Measurements from ENCODE around the gene B4GAT1. TPM values are rescaled to one million over a fixed set of nuclear protein-coding genes. Genes with fewer than 3 reads are reported as not detected.
"Not testable (repeated sequence)": the region's sequence is repeated elsewhere in the genome, so short reads cannot be mapped to it uniquely, and the experiment has no call there.

The B4GAT1 gene
- 18.7 and 21.0 TPM in 2 replicates for total RNA-seq

- DNase-seq (ENCODE audit: low read depth in 2 of 2), result peak; percentile 91 to 92
These were observed at the start of gene B4GAT1 for GRCh38 chr11:66347425-66348276. TSS of gene B4GAT1 (minus strand) at chr11:66347629. CDS start at chr11:66347545, 84 bp downstream.

- no peak for DNase-seq (ENCODE audit: low read depth in 2 of 2)
These were observed 46.5 kb upstream of the B4GAT1 start for GRCh38 chr11:66393954-66394353.

- no peak for DNase-seq (ENCODE audit: low read depth in 2 of 2)
These were observed 43.9 kb upstream of the B4GAT1 start for GRCh38 chr11:66391322-66391721.

- DNase-seq (ENCODE audit: low read depth in 2 of 2), result peak; percentile 41 to 76
These were observed 41.5 kb upstream of the B4GAT1 start for GRCh38 chr11:66388780-66389386.

GRCh38 chr11:66386171-66387069, 39.0 kb upstream of the B4GAT1 start:
- DNase-seq (ENCODE audit: low read depth in 2 of 2), result peak; percentile 45 to 76

GRCh38 chr11:66384316-66384715, 36.9 kb upstream of the B4GAT1 start:
- not testable (repeated sequence) for DNase-seq (ENCODE audit: low read depth in 2 of 2)

- not testable (repeated sequence) for DNase-seq (ENCODE audit: low read depth in 2 of 2)
These were observed 32.8 kb upstream of the B4GAT1 start for GRCh38 chr11:66380264-66380663.

- DNase-seq (ENCODE audit: low read depth in 2 of 2), result not testable (repeated sequence)
These were observed 26.4 kb upstream of the B4GAT1 start for GRCh38 chr11:66373690-66374287.

GRCh38 chr11:66373265-66373664, 25.8 kb upstream of the B4GAT1 start:
- no peak for DNase-seq (ENCODE audit: low read depth in 2 of 2)

GRCh38 chr11:66371627-66372415, 24.4 kb upstream of the B4GAT1 start, which contains the start of gene SLC29A2:
TSS of gene SLC29A2 (minus strand) at chr11:66371760. CDS start at chr11:66371591, 169 bp downstream.
- DNase-seq (ENCODE audit: low read depth in 2 of 2), result peak in 1 of 2 donors; percentile 7

- DNase-seq (ENCODE audit: low read depth in 2 of 2), result no peak
These were observed 21.9 kb upstream of the B4GAT1 start for GRCh38 chr11:66369073-66369894.

GRCh38 chr11:66368484-66368883, 21.1 kb upstream of the B4GAT1 start:
- no peak for DNase-seq (ENCODE audit: low read depth in 2 of 2)

- DNase-seq (ENCODE audit: low read depth in 2 of 2), result no peak
These were observed 20.3 kb upstream of the B4GAT1 start for GRCh38 chr11:66367561-66368312.

GRCh38 chr11:66366844-66367477, 19.5 kb upstream of the B4GAT1 start:
- DNase-seq (ENCODE audit: low read depth in 2 of 2), result no peak

- no peak for DNase-seq (ENCODE audit: low read depth in 2 of 2)
These were observed 18.5 kb upstream of the B4GAT1 start for GRCh38 chr11:66365711-66366619.

GRCh38 chr11:66365166-66365565, 17.7 kb upstream of the B4GAT1 start:
- DNase-seq (ENCODE audit: low read depth in 2 of 2), result no peak

Measured in dermis microvascular lymphatic vessel endothelial cell (primary cell).